Activated CD8-positive, alpha-beta memory T cell treated with anti-CD3 and anti-CD28 coated beads, Interleukin-2, amount 10 ng/mL, durations not matched to agents 7 days and 5 days (primary cell): ENCODE results near the gene TMTC2. TPM values are rescaled to one million over a fixed set of nuclear protein-coding genes. Genes with fewer than 3 reads are reported as not detected.
"Not testable (repeated sequence)": the region's sequence is repeated elsewhere in the genome, so short reads cannot be mapped to it uniquely, and the experiment has no call there.

Source experiments
- ATAC-seq: fragments of 150-1000 bp; cut with Tn5 transposase; one replicate; pipeline ENCODE4 v1.10.0; 2021; ENCODE audit warnings: moderate library complexity
- CTCF ChIA-PET: fragments of 350-600 bp; sonication (Branson Sonifier 250); formaldehyde crosslinking; loops from one replicate; lab custom pipeline; 2021; ENCODE audit warnings: antibody characterized with exemption; lab: Charles Lee
- DNase-seq: peaks from one replicate; pipeline ENCODE4 v3.0.0-alpha.2; 2020
- H3K27ac Mint-ChIP-seq: one replicate; pipeline ENCODE4 v1.8.0; 2021; ENCODE audit warnings: mild to moderate bottlenecking, mixed read lengths
- H3K27me3 Mint-ChIP-seq: one replicate; pipeline ENCODE4 v1.8.0; 2021; ENCODE audit warnings: mixed read lengths
- H3K36me3 Mint-ChIP-seq: one replicate; pipeline ENCODE4 v1.8.0; 2021; ENCODE audit warnings: mild to moderate bottlenecking, mixed read lengths
- H3K4me1 Mint-ChIP-seq: one replicate; pipeline ENCODE4 v1.8.0; 2021; ENCODE audit warnings: mixed read lengths
- H3K4me3 Mint-ChIP-seq: one replicate; pipeline ENCODE4 v1.8.0; 2021; ENCODE audit warnings: mild to moderate bottlenecking, moderate library complexity, mixed read lengths
- H3K9me3 Mint-ChIP-seq: one replicate; pipeline ENCODE4 v1.8.0; 2022; ENCODE audit warnings: low read depth, mixed read lengths
- total RNA-seq, 2 experiments: library from RNA; stranded (reverse); gene quantifications; one replicate each; pipeline ENCODE4 v1.2.3, GENCODE V29; 2021

Gene TMTC2
- total RNA-seq, 2 experiments from 2014 or later, result 3.3 to 4.5 TPM

- H3K27ac Mint-ChIP-seq, result no peak overlapping the region
- no peaks in the 10 kb centered on the region for H3K36me3 Mint-ChIP-seq
- H3K27me3 Mint-ChIP-seq, result no peaks in the 10 kb centered on the region
- H3K4me3 Mint-ChIP-seq, result no peak overlapping the region
- H3K4me1 Mint-ChIP-seq, result no peaks in the 10 kb centered on the region
- CTCF ChIA-PET, result no interaction called here
- no peak for ATAC-seq
- no peaks in the 10 kb centered on the region for H3K9me3 Mint-ChIP-seq
- no peak for DNase-seq
Observed at GRCh38 chr12:82757059-82757458, 70.4 kb downstream of the TMTC2 start.

- ATAC-seq, result no peak
- H3K4me3 Mint-ChIP-seq, result no peak overlapping the region
- no peak overlapping the region for H3K27ac Mint-ChIP-seq
- no peaks in the 10 kb centered on the region for H3K27me3 Mint-ChIP-seq
- H3K36me3 Mint-ChIP-seq, result no peaks in the 10 kb centered on the region
- H3K9me3 Mint-ChIP-seq, result no peaks in the 10 kb centered on the region
- CTCF ChIA-PET, result no interaction called here
- DNase-seq, result no peak
- H3K4me1 Mint-ChIP-seq, result no peaks in the 10 kb centered on the region
Observed at GRCh38 chr12:82757656-82758055, 71.0 kb downstream of the TMTC2 start.

DNA sequence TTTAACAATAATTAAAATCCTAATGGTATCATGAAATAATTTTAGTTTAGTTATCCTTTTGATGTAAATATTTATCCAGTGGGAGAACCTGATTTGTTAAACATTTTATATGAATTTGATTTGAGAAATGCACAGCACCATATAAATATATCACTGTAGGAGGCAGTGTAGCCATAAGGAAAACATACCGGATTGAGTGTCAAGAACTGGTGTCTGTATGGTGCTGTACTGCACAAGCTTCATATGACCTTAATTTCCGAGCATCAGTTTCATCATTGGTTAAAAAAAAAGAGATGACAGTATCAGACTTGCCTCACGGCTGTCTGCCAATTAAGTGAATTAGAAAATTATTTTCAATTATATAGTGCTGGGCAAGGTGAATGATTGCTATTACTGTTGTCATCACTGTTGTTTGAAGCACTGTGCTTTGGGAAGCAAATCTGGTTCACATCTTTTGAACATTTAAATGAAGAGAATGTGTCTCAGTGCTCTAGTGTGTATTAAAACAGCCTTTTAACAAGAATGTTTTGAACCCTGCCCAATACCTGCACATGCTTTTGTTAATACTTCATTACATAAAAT lies 72.1 kb downstream of the TMTC2 start:
- Mint-ChIP-seq H3K36me3 (no peaks in the 10 kb centered on the region), H3K4me1 (no peaks in the 10 kb centered on the region), H3K9me3 (no peaks in the 10 kb centered on the region), H3K27ac (no peak overlapping the region), H3K27me3 (no peaks in the 10 kb centered on the region), H3K4me3 (no peak overlapping the region)
- DNase-seq (no peak), ATAC-seq (no peak)
- CTCF ChIA-PET, result no interaction called here

GRCh38 chr12:82760423-82760822 lies 73.7 kb downstream of the TMTC2 start:
- Mint-ChIP-seq H3K27me3 (no peaks in the 10 kb centered on the region), H3K9me3 (no peaks in the 10 kb centered on the region), H3K4me1 (no peaks in the 10 kb centered on the region), H3K36me3 (no peaks in the 10 kb centered on the region), H3K27ac (no peak overlapping the region), H3K4me3 (no peak overlapping the region)
- no peak for DNase-seq
- no peak for ATAC-seq
- CTCF ChIA-PET, result no interaction called here

- DNase-seq, ATAC-seq, H3K4me1 Mint-ChIP-seq, H3K36me3 Mint-ChIP-seq, H3K27me3 Mint-ChIP-seq, CTCF ChIA-PET, H3K4me3 Mint-ChIP-seq, H3K27ac Mint-ChIP-seq, H3K9me3 Mint-ChIP-seq: not testable (repeated sequence)
Observed at GRCh38 chr12:82765206-82765605, 78.5 kb downstream of the TMTC2 start.

- no peaks in the 10 kb centered on the region for H3K27me3 Mint-ChIP-seq
- DNase-seq (no peak), ATAC-seq (no peak)
- no peaks in the 10 kb centered on the region for H3K36me3 Mint-ChIP-seq
- H3K27ac Mint-ChIP-seq, result no peak overlapping the region
- no peaks in the 10 kb centered on the region for H3K4me1 Mint-ChIP-seq
- CTCF ChIA-PET, result no interaction called here
- no peaks in the 10 kb centered on the region for H3K9me3 Mint-ChIP-seq
- H3K4me3 Mint-ChIP-seq, result no peak overlapping the region
Observed at GRCh38 chr12:82765971-82766705, 79.4 kb downstream of the TMTC2 start.

GRCh38 chr12:82774666-82775065 lies 88.0 kb downstream of the TMTC2 start:
- no peak for ATAC-seq
- no peak for DNase-seq
- H3K4me1 Mint-ChIP-seq, result no peaks in the 10 kb centered on the region
- CTCF ChIA-PET, result no interaction called here
- H3K4me3 Mint-ChIP-seq, result no peak overlapping the region
- peaks cover 1% of the 10 kb centered on the region for H3K36me3 Mint-ChIP-seq
- no peaks in the 10 kb centered on the region for H3K9me3 Mint-ChIP-seq
- H3K27ac Mint-ChIP-seq, result no peak overlapping the region
- no peaks in the 10 kb centered on the region for H3K27me3 Mint-ChIP-seq

- Mint-ChIP-seq H3K36me3 (no peaks in the 10 kb centered on the region), H3K4me3 (no peak overlapping the region), H3K27me3 (no peaks in the 10 kb centered on the region), H3K4me1 (no peaks in the 10 kb centered on the region), H3K27ac (no peak overlapping the region), H3K9me3 (no peaks in the 10 kb centered on the region)
- DNase-seq (no peak), ATAC-seq (no peak)
- CTCF ChIA-PET, result no interaction called here
Observed at GRCh38 chr12:82780517-82780916, 93.8 kb downstream of the TMTC2 start.

DNA sequence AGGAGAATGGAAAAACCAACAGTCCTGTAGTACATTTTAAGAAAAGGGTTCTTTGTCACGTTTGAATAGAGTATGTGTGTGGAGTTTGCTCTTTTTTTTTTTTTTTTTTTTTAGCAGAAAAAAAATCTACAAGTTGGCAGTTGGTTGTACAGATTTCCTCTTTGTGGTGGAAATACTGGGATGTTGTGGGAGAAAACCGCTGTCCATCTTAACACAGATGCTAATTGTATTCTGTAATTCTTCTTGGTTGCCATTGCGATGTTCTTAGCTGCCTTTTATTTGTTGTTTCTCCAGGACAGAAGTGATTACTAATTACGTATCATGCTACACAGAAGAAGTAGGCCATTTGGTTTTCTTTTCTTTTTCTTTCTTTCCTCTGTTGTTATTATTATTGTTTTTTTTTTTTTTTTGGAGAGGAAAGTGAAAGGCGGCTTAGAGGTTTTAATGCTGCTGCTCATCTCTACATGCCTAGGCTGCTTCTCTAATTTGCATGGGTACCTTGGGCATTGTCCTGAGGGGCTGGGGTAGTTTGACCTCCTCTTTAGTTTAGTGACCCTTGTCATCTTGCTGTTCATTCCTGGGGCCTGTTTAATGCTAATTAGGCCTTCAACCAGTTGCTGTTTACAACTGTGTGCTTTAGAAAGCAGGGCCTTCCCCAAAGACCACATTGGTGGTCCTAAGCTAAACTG lies 94.7 kb downstream of the TMTC2 start:
- Mint-ChIP-seq H3K4me1 (no peaks in the 10 kb centered on the region), H3K27me3 (no peaks in the 10 kb centered on the region)
- CTCF ChIA-PET, result no interaction called here

GRCh38 chr12:82783435-82783834 lies 96.7 kb downstream of the TMTC2 start:
- DNase-seq (no peak), ATAC-seq (no peak)
- Mint-ChIP-seq H3K27ac (no peak overlapping the region), H3K4me3 (no peak overlapping the region), H3K9me3 (no peaks in the 10 kb centered on the region), H3K27me3 (no peaks in the 10 kb centered on the region), H3K4me1 (no peaks in the 10 kb centered on the region), H3K36me3 (no peaks in the 10 kb centered on the region)
- CTCF ChIA-PET, result no interaction called here

More for the DNA sequence above, 94.7 kb downstream of the TMTC2 start:
- H3K4me3 Mint-ChIP-seq, result no peak overlapping the region
- ATAC-seq (no peak), DNase-seq (no peak)
- no peak overlapping the region for H3K27ac Mint-ChIP-seq
- no peaks in the 10 kb centered on the region for H3K36me3 Mint-ChIP-seq
- no peaks in the 10 kb centered on the region for H3K9me3 Mint-ChIP-seq

DNA sequence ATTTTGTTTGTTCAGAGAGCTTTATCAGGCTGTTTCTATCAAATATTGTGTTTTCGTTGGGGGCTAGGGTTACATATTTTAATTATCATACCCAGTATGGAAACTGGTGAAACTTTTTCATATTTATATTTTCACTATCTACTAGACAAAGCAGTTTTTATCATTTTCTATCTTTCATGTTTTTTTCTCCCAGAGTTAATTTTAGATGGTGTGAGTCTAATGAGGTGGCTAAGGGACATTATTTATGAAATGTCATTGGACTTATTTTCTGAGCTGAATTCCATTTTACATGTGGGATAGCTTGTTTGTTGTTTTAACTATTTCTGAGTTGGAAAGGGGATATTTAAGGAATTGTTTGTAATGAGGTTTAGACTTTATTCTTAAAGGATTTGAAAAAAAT lies 100.3 kb downstream of the TMTC2 start:
- CTCF ChIA-PET, result no interaction called here
- no peak for DNase-seq
- no peak overlapping the region for H3K4me3 Mint-ChIP-seq
- no peaks in the 10 kb centered on the region for H3K4me1 Mint-ChIP-seq
- H3K27me3 Mint-ChIP-seq, result no peaks in the 10 kb centered on the region
- no peaks in the 10 kb centered on the region for H3K9me3 Mint-ChIP-seq
- H3K36me3 Mint-ChIP-seq, result no peaks in the 10 kb centered on the region
- H3K27ac Mint-ChIP-seq, result no peak overlapping the region
- no peak for ATAC-seq

- no peaks in the 10 kb centered on the region for H3K4me1 Mint-ChIP-seq
- H3K9me3 Mint-ChIP-seq, result no peaks in the 10 kb centered on the region
- CTCF ChIA-PET, result interaction anchor here (0.5 kb wide), 1 partner anchor 1866 kb away, joined by 3 read pairs; no protein-coding TSS in a partner anchor
- no peak overlapping the region for H3K27ac Mint-ChIP-seq
- H3K36me3 Mint-ChIP-seq, result no peaks in the 10 kb centered on the region
- ATAC-seq (no peak), DNase-seq (no peak)
- no peak overlapping the region for H3K4me3 Mint-ChIP-seq
- H3K27me3 Mint-ChIP-seq, result no peaks in the 10 kb centered on the region
Observed at GRCh38 chr12:82788594-82788993, 101.9 kb downstream of the TMTC2 start.

DNA sequence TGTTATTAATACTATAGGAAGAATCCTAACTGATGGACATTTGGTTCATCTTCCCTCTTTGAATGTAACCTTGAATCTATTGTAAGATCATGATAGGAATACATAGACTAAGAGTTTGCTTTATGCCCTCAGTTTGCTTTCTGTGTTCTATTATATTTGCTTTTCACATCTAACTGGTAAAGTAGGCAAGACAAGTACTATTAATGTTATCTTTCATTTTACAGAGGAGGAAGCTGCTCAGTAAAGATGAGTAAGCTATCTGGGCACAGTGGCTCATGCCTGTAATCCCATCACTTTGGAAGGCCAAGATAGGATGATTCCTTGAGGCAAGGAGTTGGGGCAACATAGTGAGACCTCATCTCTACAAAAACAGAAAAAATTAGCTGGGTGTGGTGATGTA lies 103.0 kb downstream of the TMTC2 start:
- no peak for DNase-seq
- Mint-ChIP-seq H3K27me3 (no peaks in the 10 kb centered on the region), H3K27ac (no peak overlapping the region), H3K9me3 (no peaks in the 10 kb centered on the region), H3K4me3 (no peak overlapping the region), H3K36me3 (no peaks in the 10 kb centered on the region), H3K4me1 (no peaks in the 10 kb centered on the region)
- no peak for ATAC-seq
- CTCF ChIA-PET, result no interaction called here

GRCh38 chr12:82793751-82794281 lies 107.1 kb downstream of the TMTC2 start:
- ATAC-seq (no peak), DNase-seq (no peak)
- Mint-ChIP-seq H3K4me1 (no peaks in the 10 kb centered on the region), H3K4me3 (no peak overlapping the region), H3K27me3 (no peaks in the 10 kb centered on the region), H3K9me3 (no peaks in the 10 kb centered on the region), H3K36me3 (no peaks in the 10 kb centered on the region), H3K27ac (no peak overlapping the region)
- CTCF ChIA-PET, result interaction anchor here (1.4 kb wide), 1 partner anchor 108 kb away, joined by 4 read pairs; no protein-coding TSS in a partner anchor
